ENCODE results near the gene POLA2.
"Not testable (repeated sequence)": the region's sequence is repeated elsewhere in the genome, so short reads cannot be mapped to it uniquely, and the experiment has no call there.

Gene POLA2, protein sequence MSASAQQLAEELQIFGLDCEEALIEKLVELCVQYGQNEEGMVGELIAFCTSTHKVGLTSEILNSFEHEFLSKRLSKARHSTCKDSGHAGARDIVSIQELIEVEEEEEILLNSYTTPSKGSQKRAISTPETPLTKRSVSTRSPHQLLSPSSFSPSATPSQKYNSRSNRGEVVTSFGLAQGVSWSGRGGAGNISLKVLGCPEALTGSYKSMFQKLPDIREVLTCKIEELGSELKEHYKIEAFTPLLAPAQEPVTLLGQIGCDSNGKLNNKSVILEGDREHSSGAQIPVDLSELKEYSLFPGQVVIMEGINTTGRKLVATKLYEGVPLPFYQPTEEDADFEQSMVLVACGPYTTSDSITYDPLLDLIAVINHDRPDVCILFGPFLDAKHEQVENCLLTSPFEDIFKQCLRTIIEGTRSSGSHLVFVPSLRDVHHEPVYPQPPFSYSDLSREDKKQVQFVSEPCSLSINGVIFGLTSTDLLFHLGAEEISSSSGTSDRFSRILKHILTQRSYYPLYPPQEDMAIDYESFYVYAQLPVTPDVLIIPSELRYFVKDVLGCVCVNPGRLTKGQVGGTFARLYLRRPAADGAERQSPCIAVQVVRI

DNA sequence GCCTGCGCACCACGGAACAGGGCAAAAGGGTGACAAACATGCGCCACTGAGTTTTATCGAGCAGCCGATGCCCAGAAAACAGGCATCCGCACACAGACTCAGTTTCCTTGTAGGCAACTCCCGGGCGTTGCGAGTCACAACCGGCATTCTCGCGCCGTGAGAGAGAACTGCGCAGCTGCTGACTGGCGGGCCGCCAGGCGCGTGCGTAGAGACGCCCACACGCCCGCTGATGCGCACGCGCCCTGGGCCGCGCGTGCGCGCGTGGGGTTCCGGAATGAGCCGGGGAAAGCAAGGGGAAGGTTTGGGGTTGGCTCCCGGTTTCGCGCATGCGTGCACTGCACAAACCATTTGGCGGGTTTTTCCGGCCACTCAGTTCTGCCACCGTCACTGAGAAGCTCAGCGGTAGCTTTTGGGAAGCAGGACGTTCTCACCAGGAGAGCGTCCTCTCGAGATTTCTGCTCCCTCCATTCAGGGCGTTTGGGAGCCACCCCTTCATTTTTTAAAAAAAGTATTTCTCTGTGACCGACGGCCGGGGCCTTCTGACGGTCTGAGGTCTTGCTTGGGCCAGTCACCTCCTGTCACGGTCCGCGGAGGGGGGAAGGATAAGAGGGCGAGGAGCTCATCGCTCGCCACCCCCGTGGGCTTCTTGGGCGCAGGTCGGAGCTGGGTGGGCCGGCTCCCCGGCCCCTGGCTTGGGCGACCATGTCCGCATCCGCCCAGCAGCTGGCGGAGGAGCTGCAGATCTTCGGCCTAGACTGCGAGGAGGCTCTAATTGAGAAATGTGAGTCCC lies at the start of gene POLA2:
Gene POLA2 (plus strand): TSS at position 372 of the 790 bp plus-strand sequence. CDS start 331 bp downstream, at position 703.
- peak; percentile 95 for DNase-seq

- no peak for DNase-seq
Observed at GRCh38 chr11:65212226-65212801, 49.4 kb upstream of the POLA2 start.

DNA sequence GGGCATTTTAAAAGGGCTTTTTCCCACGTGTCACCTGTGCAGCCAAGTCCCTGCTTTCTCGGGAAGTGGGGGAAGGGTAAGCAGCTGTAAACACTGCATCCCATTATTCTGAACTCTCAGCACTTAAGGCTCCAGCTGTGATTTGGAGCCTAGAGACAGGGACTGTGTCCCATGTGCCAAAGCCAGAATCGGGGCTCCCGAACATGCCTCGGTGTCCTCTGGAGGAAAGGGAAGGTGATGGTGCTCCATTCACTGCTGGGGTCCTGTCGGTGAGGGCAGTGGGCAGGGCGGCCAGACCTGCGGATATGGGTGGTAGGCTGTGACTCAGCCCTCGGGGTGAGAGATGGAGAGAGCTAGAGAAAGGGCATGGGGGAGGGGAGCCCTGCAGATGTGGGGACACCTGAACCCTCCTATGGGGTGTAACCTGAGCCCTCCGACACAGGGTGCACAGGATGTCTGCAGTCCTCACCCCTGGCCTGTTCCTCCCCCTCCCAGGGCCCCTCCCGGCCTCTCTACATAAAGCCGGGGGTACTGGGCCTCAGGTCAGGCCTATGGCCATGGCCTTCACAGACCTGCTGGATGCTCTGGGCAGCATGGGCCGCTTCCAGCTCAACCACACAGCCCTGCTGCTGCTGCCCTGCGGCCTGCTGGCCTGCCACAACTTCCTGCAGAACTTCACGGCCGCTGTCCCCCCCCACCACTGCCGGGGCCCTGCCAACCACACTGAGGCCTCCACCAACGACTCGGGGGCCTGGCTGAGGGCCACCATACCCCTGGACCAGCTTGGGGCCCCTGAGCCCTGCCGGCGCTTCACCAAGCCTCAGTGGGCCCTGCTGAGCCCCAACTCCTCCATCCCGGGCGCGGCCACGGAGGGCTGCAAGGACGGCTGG lies 48.2 kb upstream of the POLA2 start:
- DNase-seq = no peak

GRCh38 chr11:65214212-65214845 lies 47.4 kb upstream of the POLA2 start:
- DNase-seq = no peak

DNA sequence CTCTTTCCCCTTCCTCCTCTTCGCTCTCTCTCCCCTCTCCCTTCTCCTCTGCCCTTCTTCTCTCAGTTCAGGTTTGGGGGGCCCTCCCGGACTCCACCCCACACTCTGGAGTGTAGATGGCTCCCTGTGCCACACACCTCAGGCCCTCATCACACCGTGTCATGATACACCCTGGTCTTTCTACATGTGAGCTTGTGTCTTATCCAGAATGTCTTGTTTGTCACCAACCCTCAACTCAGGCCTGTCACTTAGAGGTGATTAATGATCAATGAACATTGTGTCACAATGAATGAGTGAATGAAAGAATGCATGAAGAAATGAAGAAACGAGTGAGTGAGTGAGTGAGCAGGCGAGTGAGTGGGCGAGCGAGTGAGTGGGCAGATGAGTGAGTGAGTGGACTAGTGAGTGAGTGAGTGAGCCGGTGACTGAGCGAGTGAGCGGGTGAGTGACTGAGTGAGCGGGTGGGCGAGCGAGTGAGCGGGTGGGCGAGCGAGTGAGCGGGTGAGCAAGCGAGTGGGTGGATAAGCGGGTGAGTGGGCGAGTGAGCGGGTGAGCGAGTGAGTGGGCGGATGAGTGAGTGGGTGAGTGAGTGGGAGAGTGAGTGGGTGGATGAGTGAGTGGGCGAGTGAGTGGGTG lies 46.2 kb upstream of the POLA2 start:
- no peak for DNase-seq

GRCh38 chr11:65216830-65217229 lies 44.9 kb upstream of the POLA2 start:
- DNase-seq = no peak

DNA sequence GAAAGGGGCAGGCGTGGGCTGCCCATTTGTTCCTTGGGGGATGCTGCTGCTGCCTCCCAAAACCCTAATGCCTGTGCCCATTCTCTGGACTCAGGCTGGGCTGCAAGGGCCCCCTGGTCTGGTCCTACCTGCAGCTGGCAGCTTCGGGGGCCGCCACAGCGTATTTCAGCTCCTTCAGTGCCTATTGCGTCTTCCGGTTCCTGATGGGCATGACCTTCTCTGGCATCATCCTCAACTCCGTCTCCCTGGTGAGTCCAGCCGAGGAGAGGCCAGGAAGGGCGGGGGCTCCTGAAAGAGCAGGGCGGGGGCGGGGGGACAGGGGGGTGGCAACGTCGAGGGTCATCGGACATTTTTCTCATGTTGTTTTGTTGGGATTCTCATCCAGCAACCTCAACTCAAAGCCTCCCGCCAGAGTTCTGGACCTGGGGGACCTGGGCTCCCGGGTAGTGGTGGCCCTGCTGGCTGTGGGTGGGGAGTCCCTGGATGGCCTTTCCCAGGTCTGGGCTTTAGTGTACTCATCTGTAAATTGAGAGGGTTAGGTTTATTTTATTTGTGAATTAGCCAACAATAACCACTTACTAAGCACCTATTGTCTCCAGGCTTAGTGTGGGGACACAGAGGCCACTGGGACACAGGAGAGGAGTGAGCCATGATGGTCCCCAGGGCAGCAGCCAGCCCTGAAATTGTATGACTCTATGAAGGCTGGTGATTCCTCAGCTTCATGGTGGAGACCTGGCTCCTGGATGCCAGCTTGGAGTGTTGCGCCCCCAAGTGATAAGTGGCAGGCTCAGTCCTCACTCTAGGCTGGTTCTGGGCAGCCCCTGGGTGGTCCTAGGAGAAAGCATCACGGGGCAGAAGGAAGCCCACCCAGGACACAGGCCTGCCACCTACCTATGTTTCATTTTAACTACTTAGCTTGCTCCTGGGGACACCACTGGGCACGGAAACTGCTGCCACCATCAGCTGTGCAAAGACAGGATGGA lies 44.0 kb upstream of the POLA2 start:
- DNase-seq = no peak

- DNase-seq = no peak
Observed at GRCh38 chr11:65218446-65218845, 43.3 kb upstream of the POLA2 start.

- DNase-seq = no peak
Observed at GRCh38 chr11:65219930-65220213, 41.9 kb upstream of the POLA2 start.

DNA sequence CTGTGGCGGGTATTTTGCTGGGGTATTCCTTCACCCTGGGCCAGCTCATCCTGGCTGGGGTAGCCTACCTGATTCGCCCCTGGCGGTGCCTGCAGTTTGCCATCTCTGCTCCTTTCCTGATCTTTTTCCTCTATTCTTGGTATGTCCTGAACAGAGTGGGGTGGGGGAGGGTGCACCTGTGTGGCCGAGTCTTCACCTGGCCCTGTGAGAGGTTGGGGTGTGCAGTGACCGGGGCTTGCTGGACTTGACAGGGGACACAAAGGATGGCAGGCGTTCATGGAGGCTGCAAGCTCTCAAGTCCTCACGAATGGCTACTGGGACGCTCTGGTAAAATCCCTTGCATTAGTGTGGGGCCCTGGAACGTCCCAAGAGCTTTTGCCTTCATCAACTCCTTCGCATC lies 40.7 kb upstream of the POLA2 start:
- DNase-seq = no peak

GRCh38 chr11:65223011-65223410 lies 38.8 kb upstream of the POLA2 start:
- no peak for DNase-seq

- no peak for DNase-seq
Observed at GRCh38 chr11:65224930-65225278, 36.9 kb upstream of the POLA2 start.

GRCh38 chr11:65225279-65226102 lies 36.3 kb upstream of the POLA2 start:
- no peak for DNase-seq

DNA sequence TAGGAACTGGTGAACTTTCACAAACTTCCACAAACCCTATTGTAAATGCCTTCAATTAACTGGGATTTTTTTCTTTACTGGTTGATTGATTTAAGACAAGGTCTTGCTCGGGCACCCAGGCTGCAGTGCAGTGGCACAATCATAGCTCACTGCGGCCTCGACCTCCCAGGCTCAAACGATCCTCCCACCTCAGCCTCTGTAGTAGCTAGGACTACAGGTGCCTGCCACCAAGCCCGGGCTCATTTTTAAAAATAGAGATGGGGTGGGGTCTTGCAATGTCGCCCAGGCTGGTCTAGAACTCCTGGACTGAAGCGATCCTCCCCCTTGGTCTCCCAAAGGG lies 35.7 kb upstream of the POLA2 start:
- DNase-seq = no peak

DNA sequence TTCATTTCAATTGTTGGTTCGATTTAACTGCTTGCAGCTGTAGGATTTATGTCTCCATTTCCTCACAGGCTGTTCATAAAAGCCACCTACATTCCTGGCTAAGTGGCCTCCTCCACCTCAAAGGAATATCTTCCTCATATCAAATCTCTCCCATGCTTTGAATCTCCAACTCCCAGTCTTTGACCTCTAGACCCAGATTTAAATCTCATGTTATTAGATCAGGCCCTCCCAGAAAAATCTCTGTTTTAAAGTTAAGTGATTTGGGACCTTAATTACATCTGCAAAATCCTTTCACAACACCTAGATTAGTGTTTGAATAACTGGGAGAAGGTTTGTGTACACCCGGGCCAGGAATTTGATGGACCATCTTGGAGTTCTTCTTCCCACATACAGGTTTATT lies 33.9 kb upstream of the POLA2 start:
- DNase-seq = no peak

DNA sequence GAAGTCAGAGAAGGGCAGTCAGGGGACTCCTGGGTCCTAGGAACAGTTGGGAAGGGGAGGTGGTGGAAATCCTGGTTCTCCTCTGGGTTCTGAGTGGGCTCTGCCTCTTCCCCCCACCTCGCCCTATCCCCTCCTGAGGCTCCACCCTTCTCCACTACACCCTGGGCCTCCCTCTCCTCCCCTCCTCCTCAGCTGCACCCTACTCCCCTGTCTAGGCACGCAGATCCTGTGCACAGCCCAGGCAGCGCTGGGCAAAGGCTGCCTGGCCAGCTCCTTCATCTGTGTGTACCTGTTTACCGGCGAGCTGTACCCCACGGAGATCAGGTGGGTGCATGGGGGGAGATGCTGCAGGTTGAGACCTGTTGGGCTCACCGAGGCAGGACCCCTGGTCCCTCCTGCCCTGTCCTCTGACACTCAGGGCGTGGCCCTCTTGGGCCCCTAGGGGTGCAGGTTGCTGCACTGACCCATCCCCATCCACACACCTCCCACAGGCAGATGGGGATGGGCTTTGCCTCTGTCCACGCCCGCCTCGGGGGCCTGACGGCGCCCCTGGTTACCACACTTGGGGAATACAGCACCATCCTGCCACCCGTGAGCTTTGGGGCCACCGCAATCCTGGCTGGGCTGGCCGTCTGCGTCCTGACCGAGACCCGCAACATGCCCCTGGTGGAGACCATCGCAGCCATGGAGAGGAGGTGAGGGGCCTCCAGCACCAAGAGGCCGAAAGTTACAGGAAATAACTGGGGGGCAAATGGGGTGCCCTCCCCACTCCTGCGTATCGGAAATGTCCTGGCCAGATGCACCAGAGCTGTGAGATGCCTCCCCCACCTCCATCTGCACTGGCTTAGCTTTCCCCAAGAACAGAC lies 25.3 kb upstream of the POLA2 start:
- no peak for DNase-seq

- not testable (repeated sequence) for DNase-seq
Observed at GRCh38 chr11:65238302-65238701, 23.5 kb upstream of the POLA2 start.

DNA sequence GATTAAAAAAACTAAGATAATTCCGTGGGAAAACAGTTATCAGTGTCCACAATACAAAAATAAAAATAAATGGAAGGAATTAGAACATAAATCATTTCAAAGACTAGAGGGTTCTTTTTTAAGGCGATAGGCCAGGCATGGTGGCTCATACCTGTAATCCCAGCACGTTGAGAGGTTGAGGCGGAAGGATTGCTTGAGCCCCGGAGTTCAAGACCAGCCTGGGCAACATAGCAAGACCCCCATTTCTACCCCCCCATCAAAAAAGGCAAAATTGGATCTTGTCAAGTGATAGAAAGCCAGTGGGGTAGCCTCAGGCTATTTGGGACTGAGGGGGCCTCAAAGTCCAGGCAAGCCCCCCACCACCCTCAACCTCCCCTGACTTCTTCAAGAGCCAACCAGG lies 20.6 kb upstream of the POLA2 start:
- DNase-seq = no peak

- no peak for DNase-seq
Observed at GRCh38 chr11:65241692-65242091, 20.1 kb upstream of the POLA2 start.

Data from T1000 (cell line).